Loucy (cell line): ENCODE data around the gene TARBP1.

Experiments
- H2AFZ ChIP-seq: fragments of 200-600 bp; sonication (generic); 2 replicates; pipeline ENCODE4 v1.6.0; 2016; ENCODE audit warnings: antibody characterized with exemption, mild to moderate bottlenecking, low read length, moderate library complexity
- H3F3A ChIP-seq: fragments of 200-600 bp; 2 replicates; pipeline ENCODE4 v1.6.0; 2016; ENCODE audit warnings: antibody characterized with exemption, low read depth, mild to moderate bottlenecking
- H3K27me3 ChIP-seq: fragments of 200-600 bp; sonication (generic); 2 replicates; pipeline ENCODE4 v1.6.1; 2014; ENCODE audit warnings: low read length, mild to moderate bottlenecking; ENCODE audit not compliant: insufficient read depth, poor library complexity, severe bottlenecking
- H3K36me3 ChIP-seq: fragments of 200-600 bp; sonication (generic); 2 replicates; pipeline ENCODE4 v1.6.1; 2016; ENCODE audit warnings: low read length; ENCODE audit not compliant: insufficient read depth
- H3K4me1 ChIP-seq: fragments of 200-600 bp; sonication (generic); 2 replicates; pipeline ENCODE4 v1.5.1; 2014; ENCODE audit warnings: low read length, mild to moderate bottlenecking; ENCODE audit not compliant: insufficient read depth, poor library complexity, severe bottlenecking
- H3K4me2 ChIP-seq: fragments of 200-600 bp; sonication (generic); 2 replicates; pipeline ENCODE4 v1.6.0; 2014; ENCODE audit warnings: antibody characterized with exemption, low read length, low read depth, mild to moderate bottlenecking; ENCODE audit not compliant: poor library complexity, severe bottlenecking
- H3K4me3 ChIP-seq: fragments of 200-600 bp; sonication (generic); 2 replicates; pipeline ENCODE4 v1.5.1; 2014; ENCODE audit warnings: low read length, mild to moderate bottlenecking, mixed read lengths; ENCODE audit not compliant: poor library complexity, severe bottlenecking
- H3K79me2 ChIP-seq: fragments of 200-600 bp; sonication (generic); 2 replicates; pipeline ENCODE4 v1.6.1; 2014; ENCODE audit warnings: low read length; ENCODE audit not compliant: insufficient read depth
- H3K9ac ChIP-seq: fragments of 200-600 bp; sonication (generic); 2 replicates; pipeline ENCODE4 v1.6.0; 2014; ENCODE audit warnings: mild to moderate bottlenecking, low read depth, low read length, moderate library complexity; ENCODE audit not compliant: poor library complexity, severe bottlenecking
- H3K9me2 ChIP-seq: fragments of 200-600 bp; sonication (generic); replicated peaks from 2 replicates; pipeline ENCODE4 v1.6.1; 2016; ENCODE audit warnings: low read depth, low read length, mixed read lengths
- H3K9me3 ChIP-seq: fragments of 200-600 bp; sonication (generic); 2 replicates; pipeline ENCODE4 v1.6.1; 2014; ENCODE audit warnings: mild to moderate bottlenecking, antibody characterized with exemption, low read length, low read depth; ENCODE audit not compliant: insufficient read depth
- H4K20me1 ChIP-seq: fragments of 200-600 bp; sonication (generic); 2 replicates; pipeline ENCODE4 v1.6.0; 2014; ENCODE audit warnings: antibody characterized with exemption, low read length, mild to moderate bottlenecking; ENCODE audit not compliant: insufficient read depth, poor library complexity, severe bottlenecking
- EZH2phosphoT487 ChIP-seq: fragments of 200-600 bp; IDR thresholded peaks from 2 replicates; pipeline ENCODE4 v1.6.1; 2018; ENCODE audit warnings: antibody characterized with exemption, mild to moderate bottlenecking, moderate library complexity, borderline replicate concordance
- TF ChIP-seq, protein P1 (sequence below): fragments of 200-600 bp; sonication (generic); conservative IDR thresholded peaks from 2 replicates; pipeline ENCODE4 v1.5.1; 2014; ENCODE audit warnings: mild to moderate bottlenecking, antibody characterized with exemption, low read length

The TARBP1 gene

DNA sequence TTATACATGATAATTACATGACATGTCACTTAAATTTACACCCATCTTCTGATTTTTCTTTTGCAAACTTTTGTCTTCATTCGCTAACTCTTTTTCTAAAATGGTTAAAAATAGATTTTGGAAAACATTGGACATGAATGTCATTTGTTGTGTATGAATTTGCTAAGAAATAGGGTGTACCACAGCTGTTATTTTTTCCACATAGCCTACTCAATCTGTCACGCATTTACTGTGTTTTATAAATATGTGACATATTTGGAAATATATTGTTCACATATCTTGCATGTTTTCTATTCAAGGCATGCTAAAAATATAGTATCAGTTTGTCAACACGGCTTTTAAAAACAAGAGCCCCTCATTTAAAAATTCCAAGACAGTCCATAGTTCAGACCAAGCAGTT is 47.9 kb upstream of the TARBP1 start:
- Histone ChIP-seq H3F3A (peaks cover 5% of the 10 kb centered on the region; the same call in 1 of the 2 replicates), H3K36me3 (no peaks in the 10 kb centered on the region), H3K4me1 (peaks cover 53% of the 10 kb centered on the region), H3K27me3 (no peaks in the 10 kb centered on the region), H3K9me2 (no peaks in the 10 kb centered on the region), H3K9me3 (no peaks in the 10 kb centered on the region), H3K9ac (no peak overlapping the region), H3K4me3 (no peak overlapping the region), H2AFZ (no peak overlapping the region), H4K20me1 (no peaks in the 10 kb centered on the region), H3K4me2 (no peak overlapping the region), H3K79me2 (no peaks in the 10 kb centered on the region)
- TF ChIP-seq, protein P1, sequence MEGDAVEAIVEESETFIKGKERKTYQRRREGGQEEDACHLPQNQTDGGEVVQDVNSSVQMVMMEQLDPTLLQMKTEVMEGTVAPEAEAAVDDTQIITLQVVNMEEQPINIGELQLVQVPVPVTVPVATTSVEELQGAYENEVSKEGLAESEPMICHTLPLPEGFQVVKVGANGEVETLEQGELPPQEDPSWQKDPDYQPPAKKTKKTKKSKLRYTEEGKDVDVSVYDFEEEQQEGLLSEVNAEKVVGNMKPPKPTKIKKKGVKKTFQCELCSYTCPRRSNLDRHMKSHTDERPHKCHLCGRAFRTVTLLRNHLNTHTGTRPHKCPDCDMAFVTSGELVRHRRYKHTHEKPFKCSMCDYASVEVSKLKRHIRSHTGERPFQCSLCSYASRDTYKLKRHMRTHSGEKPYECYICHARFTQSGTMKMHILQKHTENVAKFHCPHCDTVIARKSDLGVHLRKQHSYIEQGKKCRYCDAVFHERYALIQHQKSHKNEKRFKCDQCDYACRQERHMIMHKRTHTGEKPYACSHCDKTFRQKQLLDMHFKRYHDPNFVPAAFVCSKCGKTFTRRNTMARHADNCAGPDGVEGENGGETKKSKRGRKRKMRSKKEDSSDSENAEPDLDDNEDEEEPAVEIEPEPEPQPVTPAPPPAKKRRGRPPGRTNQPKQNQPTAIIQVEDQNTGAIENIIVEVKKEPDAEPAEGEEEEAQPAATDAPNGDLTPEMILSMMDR: no peak
- TF ChIP-seq EZH2phosphoT487: no peak

DNA sequence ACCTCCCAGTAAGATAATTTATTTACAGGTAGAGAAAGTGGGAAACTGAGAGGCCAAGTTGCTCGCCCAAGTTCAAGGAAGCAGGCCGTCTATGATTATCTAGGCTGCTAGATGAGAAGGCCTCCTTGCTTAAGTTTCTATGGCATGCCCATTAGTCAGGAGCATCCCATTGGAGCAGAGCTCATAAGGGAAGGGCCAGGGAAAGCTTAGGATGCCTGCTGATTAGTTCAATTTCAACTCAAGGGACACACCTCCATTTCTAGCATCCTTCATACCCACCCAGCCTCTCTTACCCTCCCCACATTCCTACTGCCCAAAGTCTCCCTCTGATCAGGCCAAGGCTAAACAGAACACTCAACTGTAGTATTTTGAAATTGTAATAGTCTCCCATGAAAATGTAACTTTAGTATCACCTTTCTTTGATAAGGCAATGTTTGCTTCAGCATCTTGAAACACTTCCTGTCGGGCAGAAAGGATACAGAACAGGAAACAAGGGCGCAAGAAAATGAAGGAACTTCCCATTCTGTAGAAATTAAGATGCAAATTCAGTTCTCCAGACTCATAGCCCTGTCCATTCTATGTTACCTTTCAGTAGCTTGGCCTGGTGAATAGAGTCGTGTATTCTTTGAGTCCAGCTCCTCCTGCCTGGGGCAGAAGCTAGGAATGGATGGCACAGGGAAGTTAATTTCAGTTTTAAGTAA is 46.3 kb upstream of the TARBP1 start:
- H2AFZ ChIP-seq: 0 out of 2 replicates have a peak overlapping the region, but pooled peaks have one; percentile 3
- H3K36me3 ChIP-seq: no peaks in the 10 kb centered on the region
- no peaks in the 10 kb centered on the region for H3K9me3 ChIP-seq
- peak overlapping the region; percentile 76 for H3K4me2 ChIP-seq
- H3K4me3 ChIP-seq: no peak overlapping the region
- H3F3A ChIP-seq: peaks cover 5% of the 10 kb centered on the region; the same call in 1 of the 2 replicates
- no peaks in the 10 kb centered on the region for H3K79me2 ChIP-seq
- no peaks in the 10 kb centered on the region for H4K20me1 ChIP-seq
- H3K9me2 ChIP-seq: no peaks in the 10 kb centered on the region
- H3K4me1 ChIP-seq: peaks cover 70% of the 10 kb centered on the region
- peak overlapping the region; percentile 80 for H3K9ac ChIP-seq
- TF ChIP-seq EZH2phosphoT487: no peak
- TF ChIP-seq, protein P1: no peak
- no peaks in the 10 kb centered on the region for H3K27me3 ChIP-seq

DNA sequence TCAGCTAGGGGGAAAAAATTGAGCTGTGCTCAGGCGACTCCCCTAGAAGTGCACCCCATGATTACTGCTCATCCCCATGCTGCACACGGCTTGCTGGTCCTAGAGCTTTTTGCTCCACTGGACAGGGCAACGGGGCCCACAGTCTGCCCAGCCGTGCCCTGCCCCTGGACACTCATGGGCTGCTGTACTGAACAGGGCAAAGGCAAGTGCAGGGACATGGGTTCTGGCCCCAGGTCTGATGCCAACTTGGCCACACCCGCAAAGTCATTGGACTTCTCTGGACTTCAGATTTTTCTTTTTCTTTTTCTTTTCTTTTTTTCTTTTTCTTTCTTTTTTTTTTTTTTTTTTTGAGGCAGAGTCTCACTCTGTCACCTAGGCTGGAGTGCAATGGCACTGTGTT is 42.9 kb upstream of the TARBP1 start:
- TF ChIP-seq EZH2phosphoT487: no peak
- TF ChIP-seq, protein P1: no peak
- no peaks in the 10 kb centered on the region for H3K9me2 ChIP-seq
- H3K36me3 ChIP-seq: no peaks in the 10 kb centered on the region
- no peaks in the 10 kb centered on the region for H4K20me1 ChIP-seq
- no peaks in the 10 kb centered on the region for H3K27me3 ChIP-seq
- H3K79me2 ChIP-seq: no peaks in the 10 kb centered on the region
- peaks cover 5% of the 10 kb centered on the region; the same call in 1 of the 2 replicates for H3F3A ChIP-seq
- H3K4me3 ChIP-seq: no peak overlapping the region
- peaks cover 60% of the 10 kb centered on the region for H3K4me1 ChIP-seq
- H3K9ac ChIP-seq: peak overlapping the region; percentile 64
- H2AFZ ChIP-seq: no peak overlapping the region
- H3K9me3 ChIP-seq: no peaks in the 10 kb centered on the region
- H3K4me2 ChIP-seq: peak overlapping the region; percentile 0
